ENCODE measurements around the gene PFDN2. TPM values are rescaled to one million over a fixed set of nuclear protein-coding genes. Genes with fewer than 3 reads are reported as not detected.

The PFDN2 gene
- total and polyA plus RNA-seq, 10 of the 15 experiments (the other 5 are each of a cell fraction or from before 2014, with no cell fraction given), result 30.0 to 141 (median 80.5) TPM

DNA sequence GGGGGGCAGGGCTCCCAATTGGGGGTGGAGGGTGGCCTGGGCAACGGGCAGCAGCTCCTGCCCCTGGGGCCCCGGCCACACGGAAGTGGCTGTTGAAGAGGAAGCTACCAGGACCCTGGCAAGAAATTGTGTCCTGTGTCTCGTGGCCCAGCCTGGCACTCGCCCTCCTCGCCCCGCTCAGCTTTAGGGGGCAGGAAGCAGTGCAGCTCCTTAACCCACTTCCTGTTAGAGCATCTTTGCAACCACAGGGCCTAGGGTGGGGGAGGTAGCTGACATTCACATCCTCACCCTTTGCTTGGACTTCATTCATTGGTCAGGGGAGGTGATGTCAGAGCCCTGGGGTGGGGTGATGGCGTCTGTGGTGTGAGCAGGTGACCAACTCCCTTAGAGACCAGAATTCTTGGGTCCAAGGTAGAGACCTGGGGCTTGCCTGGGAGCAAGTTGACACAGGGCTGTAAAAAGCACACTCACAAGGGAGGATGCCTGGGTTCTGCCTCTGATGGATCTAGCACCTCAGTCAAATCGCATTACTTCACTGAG lies 48.0 kb downstream of the PFDN2 start, which contains the start of gene ARHGAP30 (continued):
- TF ChIP-seq, protein P1, sequence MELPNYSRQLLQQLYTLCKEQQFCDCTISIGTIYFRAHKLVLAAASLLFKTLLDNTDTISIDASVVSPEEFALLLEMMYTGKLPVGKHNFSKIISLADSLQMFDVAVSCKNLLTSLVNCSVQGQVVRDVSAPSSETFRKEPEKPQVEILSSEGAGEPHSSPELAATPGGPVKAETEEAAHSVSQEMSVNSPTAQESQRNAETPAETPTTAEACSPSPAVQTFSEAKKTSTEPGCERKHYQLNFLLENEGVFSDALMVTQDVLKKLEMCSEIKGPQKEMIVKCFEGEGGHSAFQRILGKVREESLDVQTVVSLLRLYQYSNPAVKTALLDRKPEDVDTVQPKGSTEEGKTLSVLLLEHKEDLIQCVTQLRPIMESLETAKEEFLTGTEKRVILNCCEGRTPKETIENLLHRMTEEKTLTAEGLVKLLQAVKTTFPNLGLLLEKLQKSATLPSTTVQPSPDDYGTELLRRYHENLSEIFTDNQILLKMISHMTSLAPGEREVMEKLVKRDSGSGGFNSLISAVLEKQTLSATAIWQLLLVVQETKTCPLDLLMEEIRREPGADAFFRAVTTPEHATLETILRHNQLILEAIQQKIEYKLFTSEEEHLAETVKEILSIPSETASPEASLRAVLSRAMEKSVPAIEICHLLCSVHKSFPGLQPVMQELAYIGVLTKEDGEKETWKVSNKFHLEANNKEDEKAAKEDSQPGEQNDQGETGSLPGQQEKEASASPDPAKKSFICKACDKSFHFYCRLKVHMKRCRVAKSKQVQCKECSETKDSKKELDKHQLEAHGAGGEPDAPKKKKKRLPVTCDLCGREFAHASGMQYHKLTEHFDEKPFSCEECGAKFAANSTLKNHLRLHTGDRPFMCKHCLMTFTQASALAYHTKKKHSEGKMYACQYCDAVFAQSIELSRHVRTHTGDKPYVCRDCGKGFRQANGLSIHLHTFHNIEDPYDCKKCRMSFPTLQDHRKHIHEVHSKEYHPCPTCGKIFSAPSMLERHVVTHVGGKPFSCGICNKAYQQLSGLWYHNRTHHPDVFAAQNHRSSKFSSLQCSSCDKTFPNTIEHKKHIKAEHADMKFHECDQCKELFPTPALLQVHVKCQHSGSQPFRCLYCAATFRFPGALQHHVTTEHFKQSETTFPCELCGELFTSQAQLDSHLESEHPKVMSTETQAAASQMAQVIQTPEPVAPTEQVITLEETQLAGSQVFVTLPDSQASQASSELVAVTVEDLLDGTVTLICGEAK (IDR thresholded peaks at IDR 0.05; ENCODE audit: borderline replicate concordance), result peak; percentile 93
- TF ChIP-seq ZBED1 (IDR thresholded peaks at IDR 0.05; ENCODE audit: borderline replicate concordance) (no peak), ZNF622 (IDR thresholded peaks at IDR 0.05) (no peak), IRF4 (IDR thresholded peaks at IDR 0.05; ENCODE audit: low read depth, low read length) (0 out of 2 replicates have a peak, but pooled peaks have one; percentile 32), KAT2A (conservative IDR thresholded peaks at IDR 0.05; ENCODE audit: control insufficient read depth, low read depth, low read length) (no peak), ZNF217 (IDR thresholded peaks at IDR 0.05) (no peak), NR2C1 (IDR thresholded peaks at IDR 0.05) (no peak), SMARCA5 (IDR thresholded peaks at IDR 0.05) (no peak), RELA (IDR thresholded peaks at IDR 0.05; ENCODE audit: borderline replicate concordance, partially characterized antibody) (no peak), ZNF384 (IDR thresholded peaks at IDR 0.05; ENCODE audit: borderline replicate concordance, low read depth, low read length) (no peak), CHD2 (IDR thresholded peaks at IDR 0.05; ENCODE audit: borderline replicate concordance, low read depth, low read length) (peak; percentile 88), FOS (IDR thresholded peaks at IDR 0.05; ENCODE audit: borderline replicate concordance, extremely low read depth, insufficient read length) (no peak)
- TF ChIP-seq, protein P2, sequence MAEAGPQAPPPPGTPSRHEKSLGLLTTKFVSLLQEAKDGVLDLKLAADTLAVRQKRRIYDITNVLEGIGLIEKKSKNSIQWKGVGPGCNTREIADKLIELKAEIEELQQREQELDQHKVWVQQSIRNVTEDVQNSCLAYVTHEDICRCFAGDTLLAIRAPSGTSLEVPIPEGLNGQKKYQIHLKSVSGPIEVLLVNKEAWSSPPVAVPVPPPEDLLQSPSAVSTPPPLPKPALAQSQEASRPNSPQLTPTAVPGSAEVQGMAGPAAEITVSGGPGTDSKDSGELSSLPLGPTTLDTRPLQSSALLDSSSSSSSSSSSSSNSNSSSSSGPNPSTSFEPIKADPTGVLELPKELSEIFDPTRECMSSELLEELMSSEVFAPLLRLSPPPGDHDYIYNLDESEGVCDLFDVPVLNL (IDR thresholded peaks at IDR 0.05; ENCODE audit: low read depth, low read length), result no peak
- TF ChIP-seq, protein P3, sequence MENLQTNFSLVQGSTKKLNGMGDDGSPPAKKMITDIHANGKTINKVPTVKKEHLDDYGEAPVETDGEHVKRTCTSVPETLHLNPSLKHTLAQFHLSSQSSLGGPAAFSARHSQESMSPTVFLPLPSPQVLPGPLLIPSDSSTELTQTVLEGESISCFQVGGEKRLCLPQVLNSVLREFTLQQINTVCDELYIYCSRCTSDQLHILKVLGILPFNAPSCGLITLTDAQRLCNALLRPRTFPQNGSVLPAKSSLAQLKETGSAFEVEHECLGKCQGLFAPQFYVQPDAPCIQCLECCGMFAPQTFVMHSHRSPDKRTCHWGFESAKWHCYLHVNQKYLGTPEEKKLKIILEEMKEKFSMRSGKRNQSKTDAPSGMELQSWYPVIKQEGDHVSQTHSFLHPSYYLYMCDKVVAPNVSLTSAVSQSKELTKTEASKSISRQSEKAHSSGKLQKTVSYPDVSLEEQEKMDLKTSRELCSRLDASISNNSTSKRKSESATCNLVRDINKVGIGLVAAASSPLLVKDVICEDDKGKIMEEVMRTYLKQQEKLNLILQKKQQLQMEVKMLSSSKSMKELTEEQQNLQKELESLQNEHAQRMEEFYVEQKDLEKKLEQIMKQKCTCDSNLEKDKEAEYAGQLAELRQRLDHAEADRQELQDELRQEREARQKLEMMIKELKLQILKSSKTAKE (IDR thresholded peaks at IDR 0.05; ENCODE audit: low read depth, poor library complexity, severe bottlenecking), result peak; percentile 22
- TF ChIP-seq, protein P4, sequence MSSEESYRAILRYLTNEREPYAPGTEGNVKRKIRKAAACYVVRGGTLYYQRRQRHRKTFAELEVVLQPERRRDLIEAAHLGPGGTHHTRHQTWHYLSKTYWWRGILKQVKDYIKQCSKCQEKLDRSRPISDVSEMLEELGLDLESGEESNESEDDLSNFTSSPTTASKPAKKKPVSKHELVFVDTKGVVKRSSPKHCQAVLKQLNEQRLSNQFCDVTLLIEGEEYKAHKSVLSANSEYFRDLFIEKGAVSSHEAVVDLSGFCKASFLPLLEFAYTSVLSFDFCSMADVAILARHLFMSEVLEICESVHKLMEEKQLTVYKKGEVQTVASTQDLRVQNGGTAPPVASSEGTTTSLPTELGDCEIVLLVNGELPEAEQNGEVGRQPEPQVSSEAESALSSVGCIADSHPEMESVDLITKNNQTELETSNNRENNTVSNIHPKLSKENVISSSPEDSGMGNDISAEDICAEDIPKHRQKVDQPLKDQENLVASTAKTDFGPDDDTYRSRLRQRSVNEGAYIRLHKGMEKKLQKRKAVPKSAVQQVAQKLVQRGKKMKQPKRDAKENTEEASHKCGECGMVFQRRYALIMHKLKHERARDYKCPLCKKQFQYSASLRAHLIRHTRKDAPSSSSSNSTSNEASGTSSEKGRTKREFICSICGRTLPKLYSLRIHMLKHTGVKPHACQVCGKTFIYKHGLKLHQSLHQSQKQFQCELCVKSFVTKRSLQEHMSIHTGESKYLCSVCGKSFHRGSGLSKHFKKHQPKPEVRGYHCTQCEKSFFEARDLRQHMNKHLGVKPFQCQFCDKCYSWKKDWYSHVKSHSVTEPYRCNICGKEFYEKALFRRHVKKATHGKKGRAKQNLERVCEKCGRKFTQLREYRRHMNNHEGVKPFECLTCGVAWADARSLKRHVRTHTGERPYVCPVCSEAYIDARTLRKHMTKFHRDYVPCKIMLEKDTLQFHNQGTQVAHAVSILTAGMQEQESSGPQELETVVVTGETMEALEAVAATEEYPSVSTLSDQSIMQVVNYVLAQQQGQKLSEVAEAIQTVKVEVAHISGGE (CRISPR knock-in tag; IDR thresholded peaks at IDR 0.05), result peak; percentile 84
